Mammary epithelial cell (primary cell): Measurements from ENCODE around the gene LY6G5B.

Experiments
- CTCF ChIP-seq, 2 donors: IDR thresholded peaks in 1 of 2; conservative IDR thresholded peaks in 1 of 2; 2 replicates each; pipeline ENCODE4 v1.5.1; 2011 to 2012; ENCODE audit warnings: inconsistent platforms in 2 of 2, low read length in 2 of 2, mild to moderate bottlenecking in 2 of 2, control low read depth in 1 of 2, low read depth in 1 of 2; ENCODE audit not compliant: insufficient read depth in 1 of 2; ENCODE audit errors: extremely low read depth in 1 of 2
- EZH2 ChIP-seq: IDR thresholded peaks from 2 replicates; pipeline ENCODE4 v1.6.1; 2012; ENCODE audit warnings: low read length, inconsistent platforms, borderline replicate concordance

GRCh38 chr6:31658158-31658688, 11.6 kb upstream of the LY6G5B start:
- TF ChIP-seq CTCF (conservative IDR thresholded peaks at IDR 0.05 in 1 of 2, IDR thresholded peaks at IDR 0.05 in 1 of 2; ENCODE audit: extremely low read depth in 1 of 2, insufficient read depth in 1 of 2, low read depth in 1 of 2, low read length in 2 of 2) (no peak), EZH2 (no peak)
